Suprapubic skin (tissue), 3 donors: ENCODE data around the gene NPAS3.

Experiments
- CTCF ChIP-seq, 2 donors: fragments of 200-600 bp in 1 of 2; fragments of 450-650 bp in 1 of 2; sonication (generic) in 1 of 2; IDR thresholded peaks; one replicate each; pipeline ENCODE4 v1.5.1; 2016 to 2019; ENCODE audit warnings: antibody characterized with exemption in 2 of 2, mild to moderate bottlenecking in 1 of 2, moderate library complexity in 1 of 2
- POLR2A ChIP-seq, 2 donors: fragments of 450-650 bp; IDR thresholded peaks; one replicate each; pipeline ENCODE4 v1.6.1; 2017; ENCODE audit warnings: antibody characterized with exemption in 2 of 2, mild to moderate bottlenecking in 2 of 2, moderate library complexity in 2 of 2

- TF ChIP-seq POLR2A (IDR thresholded peaks at IDR 0.05): no peak
- TF ChIP-seq CTCF (IDR thresholded peaks at IDR 0.05): no peak
These were observed 692.8 kb downstream of the NPAS3 start for GRCh38 chr14:33631441-33631840.
